H1 (cell line): ENCODE data around the gene HPN. TPM values are rescaled to one million over a fixed set of nuclear protein-coding genes. Genes with fewer than 3 reads are reported as not detected.

Experiments used
- CTCF ChIA-PET: fragments of 300-600 bp; sonication (Branson Sonifier 250); formaldehyde crosslinking; loops from one replicate; lab custom pipeline; 2021; ENCODE audit not compliant: partially characterized antibody; lab: Charles Lee
- POLR2A ChIA-PET: fragments of 300-600 bp; sonication (Branson Sonifier 250); formaldehyde crosslinking; loops from one replicate; lab custom pipeline; 2021; ENCODE audit warnings: inconsistent platforms; ENCODE audit not compliant: partially characterized antibody; lab: Charles Lee
- DNase-seq, 2 experiments: peaks; one replicate each; pipeline versions ENCODE4 v3.0.0 to v3.0.0-alpha.2; 2010 to 2022; ENCODE audit warnings: low spot score in 2 of 2, low read depth in 1 of 2, mixed read lengths in 1 of 2
- FAIRE-seq: peaks from 2 replicates; lab custom pipeline; 2011; peaks lifted over from hg19 to GRCh38; lab: Jason Lieb, UNC
- H2AFZ ChIP-seq: 2 replicates; pipeline ENCODE4 v1.8.1; 2012; ENCODE audit warnings: low read length, inconsistent platforms
- H2AK5ac ChIP-seq: 2 replicates; pipeline ENCODE4 v1.6.1; 2013; ENCODE audit warnings: low read depth, low read length
- H2BK120ac ChIP-seq: replicated peaks from 2 replicates; pipeline ENCODE3; 2013; ENCODE audit warnings: low read depth, low read length, inconsistent platforms
- H2BK12ac ChIP-seq: 2 replicates; pipeline ENCODE4 v1.6.1; 2013; ENCODE audit warnings: low read depth, low read length
- H2BK15ac ChIP-seq: 2 replicates; pipeline ENCODE4 v1.6.1; 2013; ENCODE audit warnings: low read length
- H2BK20ac ChIP-seq: 2 replicates; pipeline ENCODE4 v1.6.1; 2013; ENCODE audit warnings: low read length
- H2BK5ac ChIP-seq: 2 replicates; pipeline ENCODE4 v1.6.1; 2013; ENCODE audit warnings: low read depth, low read length
- H3K14ac ChIP-seq: 2 replicates; pipeline ENCODE4 v1.6.1; 2013; ENCODE audit warnings: inconsistent platforms; ENCODE audit not compliant: insufficient read length
- H3K18ac ChIP-seq: 2 replicates; pipeline ENCODE4 v1.6.1; 2013; ENCODE audit warnings: low read length; ENCODE audit errors: extremely low read depth
- H3K23ac ChIP-seq: 2 replicates; pipeline ENCODE4 v1.6.1; 2013; ENCODE audit warnings: inconsistent platforms; ENCODE audit not compliant: insufficient read length
- H3K23me2 ChIP-seq: 2 replicates; pipeline ENCODE4 v1.6.1; 2013; ENCODE audit warnings: low read depth, low read length
- H3K27ac ChIP-seq: 2 replicates; pipeline ENCODE4 v1.6.1; 2011; ENCODE audit warnings: low read depth, low read length, inconsistent platforms
- H3K27me3 ChIP-seq, 4 experiments: replicated peaks in 1 of 4; 1 replicate in 1 of 4; 2 replicates in 3 of 4; pipeline versions ENCODE4 v1.6.1 to v1.8.1; 2011 to 2013; ENCODE audit warnings: low read length in 3 of 4, mild to moderate bottlenecking in 3 of 4, inconsistent platforms in 2 of 4, mixed read lengths in 2 of 4, moderate library complexity in 1 of 4; ENCODE audit not compliant: control insufficient read depth in 3 of 4, insufficient read depth in 3 of 4; ENCODE audit errors: extremely low read depth in 1 of 4
- H3K36me3 ChIP-seq, 4 experiments: 2 replicates each; pipeline versions ENCODE4 v1.6.1 to v1.8.1; 2011 to 2013; ENCODE audit warnings: mild to moderate bottlenecking in 4 of 4, low read length in 3 of 4, moderate library complexity in 2 of 4, control low read depth in 1 of 4, inconsistent platforms in 1 of 4; ENCODE audit not compliant: insufficient read depth in 4 of 4, control insufficient read depth in 2 of 4
- H3K4ac ChIP-seq: replicated peaks from 2 replicates; pipeline ENCODE3; 2013; ENCODE audit warnings: low read length, low read depth, mixed read lengths, inconsistent platforms; ENCODE audit not compliant: insufficient read length
- H3K4me1 ChIP-seq, 4 experiments: replicated peaks in 1 of 4; 1 replicate in 1 of 4; 2 replicates in 3 of 4; pipeline versions ENCODE4 v1.6.1 to v1.8.1; 2011 to 2013; ENCODE audit warnings: low read length in 3 of 4, inconsistent platforms in 2 of 4, mixed read lengths in 1 of 4; ENCODE audit not compliant: insufficient read depth in 4 of 4, control insufficient read depth in 3 of 4
- H3K4me2 ChIP-seq, 2 experiments: 2 replicates each; pipeline versions ENCODE4 v1.6.1 to v1.8.1; 2011 to 2013; ENCODE audit warnings: low read depth in 2 of 2, low read length in 2 of 2, control low read depth in 1 of 2, inconsistent platforms in 1 of 2, mild to moderate bottlenecking in 1 of 2; ENCODE audit not compliant: insufficient read depth in 1 of 2
- H3K4me3 ChIP-seq, 4 experiments: fragments of 200-600, 300-600 bp in 1 of 4; sonication (generic), shearing (Covaris generic), sonication (Bioruptor Twin) in 1 of 4; 2 replicates each; pipeline versions ENCODE4 v1.5.1 to v1.8.1; 2011 to 2016; ENCODE audit warnings: low read length in 4 of 4, low read depth in 3 of 4, control low read depth in 2 of 4, inconsistent platforms in 2 of 4, mild to moderate bottlenecking in 2 of 4, mixed read lengths in 1 of 4, moderate library complexity in 1 of 4; ENCODE audit not compliant: insufficient read depth in 2 of 4; ENCODE audit errors: extremely low read depth in 1 of 4
- H3K56ac ChIP-seq: replicated peaks from 2 replicates; pipeline ENCODE3; 2013; ENCODE audit warnings: low read depth, mild to moderate bottlenecking, mixed read lengths, low read length, inconsistent platforms; ENCODE audit not compliant: insufficient read length
- H3K79me1 ChIP-seq: 2 replicates; pipeline ENCODE4 v1.6.1; 2013; ENCODE audit warnings: low read depth, low read length, control low read depth
- H3K79me2 ChIP-seq, 2 experiments: 2 replicates each; pipeline versions ENCODE4 v1.6.1 to v1.8.1; 2012 to 2013; ENCODE audit warnings: low read length in 2 of 2, mild to moderate bottlenecking in 2 of 2, inconsistent platforms in 1 of 2; ENCODE audit not compliant: insufficient read depth in 2 of 2, control insufficient read depth in 1 of 2
- H3K9ac ChIP-seq, 4 experiments: replicated peaks in 1 of 4; 1 replicate in 1 of 4; 2 replicates in 3 of 4; pipeline versions ENCODE4 v1.6.1 to v1.8.1; 2011 to 2013; ENCODE audit warnings: low read depth in 3 of 4, low read length in 3 of 4, control low read depth in 2 of 4, mild to moderate bottlenecking in 2 of 4, moderate library complexity in 2 of 4, inconsistent platforms in 1 of 4; ENCODE audit errors: extremely low read depth in 1 of 4
- H3K9me3 ChIP-seq, 2 experiments: 2 replicates each; pipeline versions ENCODE4 v1.6.1 to v1.8.1; 2012 to 2013; ENCODE audit warnings: mild to moderate bottlenecking in 2 of 2, moderate library complexity in 2 of 2, control low read depth in 1 of 2, inconsistent platforms in 1 of 2, low read depth in 1 of 2, low read length in 1 of 2, mixed read lengths in 1 of 2; ENCODE audit not compliant: insufficient read depth in 2 of 2
- H4K20me1 ChIP-seq, 2 experiments: replicated peaks in 1 of 2; 2 replicates each; pipeline versions ENCODE3 to v1.8.1; 2011 to 2013; ENCODE audit warnings: inconsistent platforms in 2 of 2, low read length in 2 of 2, mild to moderate bottlenecking in 1 of 2; ENCODE audit not compliant: insufficient read depth in 2 of 2, control insufficient read depth in 1 of 2
- H4K5ac ChIP-seq: 2 replicates; pipeline ENCODE4 v1.6.1; 2013; ENCODE audit warnings: low read length, low read depth, mixed read lengths, inconsistent platforms; ENCODE audit not compliant: insufficient read length
- H4K8ac ChIP-seq: 2 replicates; pipeline ENCODE4 v1.8.0; 2013; ENCODE audit warnings: mild to moderate bottlenecking, moderate library complexity, low read length, inconsistent platforms; ENCODE audit not compliant: insufficient read depth; ENCODE audit errors: extremely low read depth
- H4K91ac ChIP-seq: replicated peaks from 2 replicates; pipeline ENCODE3; 2013; ENCODE audit warnings: low read length, mixed read lengths, inconsistent platforms; ENCODE audit not compliant: insufficient read length
- CREB1 ChIP-seq: IDR thresholded peaks from 2 replicates; pipeline ENCODE4 v1.6.1; 2012; ENCODE audit warnings: inconsistent platforms
- KDM4A ChIP-seq: IDR thresholded peaks from one replicate; pipeline ENCODE4 v1.7.1; 2012; ENCODE audit warnings: low read depth, mild to moderate bottlenecking, moderate library complexity, low read length, inconsistent platforms; ENCODE audit not compliant: severe bottlenecking
- WGBS, 2 experiments: shearing (Covaris generic) in 1 of 2; methylation state at CpG; one replicate each; pipeline versions ENCODE4 v1.1.6 to v1.1.7; 2013 to 2015; ENCODE audit warnings: low lambda C conversion rate in 2 of 2, mixed read lengths in 2 of 2, inconsistent platforms in 1 of 2, low coverage in 1 of 2, missing lambda C conversion rate in 1 of 2; ENCODE audit not compliant: insufficient replicate concordance in 2 of 2, insufficient coverage in 1 of 2, insufficient read length in 1 of 2; ENCODE audit errors: extremely low coverage in 1 of 2, missing lambda C conversion rate in 1 of 2; 5-methylcytosine and 5-hydroxymethylcytosine counted together
- polyA plus RNA-seq, 7 experiments: library from polyadenylated mRNA; depleted of rRNA in 3 of 7; stranded (reverse) in 5 of 7; unstranded in 2 of 7; fragments of >200 nt in 5 of 7; fragments of 200-250 nt in 2 of 7; gene quantifications; 1 replicate in 5 of 7; 2 replicates in 1 of 7; 4 replicates in 1 of 7; pipeline versions ENCODE4 v1.2.1 to v1.2.3, GENCODE V29; 2011 to 2013; ENCODE audit warnings: missing spikeins in 2 of 7, mixed read lengths in 2 of 7
- total RNA-seq: library from RNA; stranded (reverse); fragmentation: NEBNext Ultra II Directional; extraction: Animal tissue kit (Norgen Biotek cat#: 25700); gene quantifications from 2 replicates; pipeline ENCODE4 v1.2.1, GENCODE V29; 2021

Gene HPN
- total and polyA plus RNA-seq, 2 of the 8 experiments (the other 6 are each of a cell fraction or from before 2014, with no cell fraction given) = 14.7 to 33.7 TPM

GRCh38 chr19:35054626-35055025 is 13.1 kb downstream of the HPN start:
- Histone ChIP-seq H3K36me3 (no peaks in the 10 kb centered on the region; a peak in 1 of 8 replicates), H4K91ac (no peak overlapping the region), H3K23me2 (no peaks in the 10 kb centered on the region), H3K9ac (no peak overlapping the region), H3K79me1 (no peaks in the 10 kb centered on the region), H3K27me3 (no peaks in the 10 kb centered on the region), H3K4ac (no peak overlapping the region), H2AK5ac (no peak overlapping the region), H2BK20ac (peak overlapping the region; percentile 48; the same call in 1 of the 2 replicates), H3K27ac (no peak overlapping the region), H3K4me1 (peaks cover 0 to 11% (median 2%) of the 10 kb centered on the region in 4 experiments; a peak in 5 of 7 replicates), H2BK5ac (no peak overlapping the region), H3K4me3 (no peak overlapping the region), H4K5ac (no peak overlapping the region), H3K9me3 (no peaks in the 10 kb centered on the region), H2BK120ac (no peak overlapping the region), H3K79me2 (no peaks in the 10 kb centered on the region), H3K23ac (no peak overlapping the region), H4K20me1 (peaks cover 0 to 1% of the 10 kb centered on the region in 2 experiments), H3K18ac (no peak overlapping the region), H4K8ac (no peak overlapping the region; the same call in 1 of the 2 replicates), H3K4me2 (no peak overlapping the region), H3K14ac (no peak overlapping the region), H3K56ac (no peak overlapping the region), H2AFZ (no peak overlapping the region), H2BK12ac (no peak overlapping the region), H2BK15ac (peak overlapping the region; percentile 31; the same call in 1 of the 2 replicates)
- TF ChIP-seq CREB1 (no peak), KDM4A (no peak)
- WGBS, 2 experiments = 82% methylated on average over 9 of the region's 9 CpGs; no CpG with 5 or more reads in 1 of the 2 experiments
- FAIRE-seq (no peak), DNase-seq (no peak)
- CTCF ChIA-PET = interaction anchor here (0.8 to 13.0 kb wide), 17 partner anchors 10 to 270 kb away, joined by 3 to 105 read pairs (median 6); partner anchors contain the start of gene LGI4
- POLR2A ChIA-PET = interaction anchor here (1.1 to 3.8 kb wide), 5 partner anchors 11 to 187 kb away, joined by 3 to 18 read pairs (median 7); partner anchors contain the start of gene HPN
